WTC11 (cell line): Measurements from ENCODE around the gene TEX14. TPM values are rescaled to one million over a fixed set of nuclear protein-coding genes. Genes with fewer than 3 reads are reported as not detected.

Experiments used
- ATAC-seq: fragments of 200-7000 bp; cut with Tn5 transposase; 2 replicates; pipeline ENCODE4 v1.10.0; 2021; ENCODE audit warnings: mild to moderate bottlenecking, moderate library complexity
- CTCF ChIA-PET: fragments of 300-600 bp; sonication (Branson Sonifier 250); formaldehyde crosslinking; loops from one replicate; lab custom pipeline; 2021; ENCODE audit warnings: antibody characterized with exemption; lab: Charles Lee
- POLR2A ChIA-PET: fragments of 350-600 bp; sonication (Branson Sonifier 250); formaldehyde crosslinking; loops from one replicate; lab custom pipeline; 2021; ENCODE audit warnings: antibody characterized with exemption; lab: Charles Lee
- DNase-seq: peaks from one replicate; pipeline ENCODE4 v3.0.0; 2021; ENCODE audit warnings: low spot score
- H3K27ac Mint-ChIP-seq: 2 replicates; pipeline ENCODE4 v1.8.0; 2021; ENCODE audit warnings: mixed read lengths
- H3K27me3 Mint-ChIP-seq: 2 replicates; pipeline ENCODE4 v1.8.0; 2021; ENCODE audit warnings: low read depth, mild to moderate bottlenecking, moderate library complexity, mixed read lengths
- H3K36me3 Mint-ChIP-seq: 2 replicates; pipeline ENCODE4 v1.8.0; 2021; ENCODE audit warnings: mixed read lengths
- H3K4me1 Mint-ChIP-seq: 2 replicates; pipeline ENCODE4 v1.8.0; 2022; ENCODE audit warnings: mixed read lengths
- H3K4me3 Mint-ChIP-seq: 2 replicates; pipeline ENCODE4 v1.8.0; 2021; ENCODE audit warnings: mild to moderate bottlenecking, moderate library complexity, mixed read lengths
- H3K9me3 Mint-ChIP-seq: 2 replicates; pipeline ENCODE4 v1.8.0; 2021; ENCODE audit warnings: mixed read lengths
- ATF1 ChIP-seq: sonication (generic); formaldehyde crosslinking; IDR thresholded peaks from 2 replicates; pipeline ENCODE4 v1.8.1; 2023; ENCODE audit warnings: mild to moderate bottlenecking, moderate library complexity, missing genetic modification reagents
- CBFB ChIP-seq: sonication (generic); formaldehyde crosslinking; IDR thresholded peaks from 2 replicates; pipeline ENCODE4 v1.8.1; 2022; ENCODE audit warnings: mild to moderate bottlenecking, low read depth, missing genetic modification reagents
- CREM ChIP-seq: sonication (generic); formaldehyde crosslinking; IDR thresholded peaks from 2 replicates; pipeline ENCODE4 v1.8.1; 2022; ENCODE audit warnings: mild to moderate bottlenecking, missing genetic modification reagents, moderate library complexity
- E2F1 ChIP-seq: sonication (generic); formaldehyde crosslinking; IDR thresholded peaks from 2 replicates; pipeline ENCODE4 v1.8.0; 2022; ENCODE audit warnings: mild to moderate bottlenecking, missing genetic modification reagents
- EMX1 ChIP-seq: fragments of 250-450 bp; sonication (Bioruptor Pico); IDR thresholded peaks from 2 replicates; pipeline ENCODE4 v1.8.0; 2021; ENCODE audit warnings: mild to moderate bottlenecking
- FOXJ3 ChIP-seq: sonication (generic); formaldehyde crosslinking; IDR thresholded peaks from 2 replicates; pipeline ENCODE4 v1.9.0; 2021; ENCODE audit warnings: missing genetic modification reagents, mild to moderate bottlenecking, borderline replicate concordance
- FOXP4 ChIP-seq: sonication (generic); formaldehyde crosslinking; IDR thresholded peaks from 2 replicates; pipeline ENCODE4 v1.8.0; 2022; ENCODE audit warnings: mild to moderate bottlenecking, missing genetic modification reagents
- NFYB ChIP-seq: sonication (generic); formaldehyde crosslinking; conservative IDR thresholded peaks from 2 replicates; pipeline ENCODE4 v1.8.0; 2022; ENCODE audit warnings: low read depth, missing genetic modification reagents
- ZNF219 ChIP-seq: sonication (generic); formaldehyde crosslinking; IDR thresholded peaks from 2 replicates; pipeline ENCODE4 v1.8.0; 2023; ENCODE audit warnings: missing genetic modification reagents, mild to moderate bottlenecking, borderline replicate concordance
- ZNF281 ChIP-seq: sonication (generic); formaldehyde crosslinking; IDR thresholded peaks from 2 replicates; pipeline ENCODE4 v1.8.0; 2023; ENCODE audit warnings: mild to moderate bottlenecking, missing genetic modification reagents
- ZNF423 ChIP-seq: fragments of 250-450 bp; sonication (Bioruptor Pico); IDR thresholded peaks from 2 replicates; pipeline ENCODE4 v2.1.2; 2022; ENCODE audit warnings: mild to moderate bottlenecking, moderate library complexity
- total RNA-seq: library from RNA; stranded (reverse); gene quantifications from 3 replicates; pipeline ENCODE4 v1.2.3, GENCODE V29; 2021
- TF ChIP-seq, protein P1 (sequence below): sonication (generic); formaldehyde crosslinking; IDR thresholded peaks from 2 replicates; pipeline ENCODE4 v1.8.1; 2022; ENCODE audit warnings: mild to moderate bottlenecking, moderate library complexity, missing genetic modification reagents

The TEX14 gene
- total RNA-seq, 1 experiment from 2014 or later: 1.4 TPM

DNA sequence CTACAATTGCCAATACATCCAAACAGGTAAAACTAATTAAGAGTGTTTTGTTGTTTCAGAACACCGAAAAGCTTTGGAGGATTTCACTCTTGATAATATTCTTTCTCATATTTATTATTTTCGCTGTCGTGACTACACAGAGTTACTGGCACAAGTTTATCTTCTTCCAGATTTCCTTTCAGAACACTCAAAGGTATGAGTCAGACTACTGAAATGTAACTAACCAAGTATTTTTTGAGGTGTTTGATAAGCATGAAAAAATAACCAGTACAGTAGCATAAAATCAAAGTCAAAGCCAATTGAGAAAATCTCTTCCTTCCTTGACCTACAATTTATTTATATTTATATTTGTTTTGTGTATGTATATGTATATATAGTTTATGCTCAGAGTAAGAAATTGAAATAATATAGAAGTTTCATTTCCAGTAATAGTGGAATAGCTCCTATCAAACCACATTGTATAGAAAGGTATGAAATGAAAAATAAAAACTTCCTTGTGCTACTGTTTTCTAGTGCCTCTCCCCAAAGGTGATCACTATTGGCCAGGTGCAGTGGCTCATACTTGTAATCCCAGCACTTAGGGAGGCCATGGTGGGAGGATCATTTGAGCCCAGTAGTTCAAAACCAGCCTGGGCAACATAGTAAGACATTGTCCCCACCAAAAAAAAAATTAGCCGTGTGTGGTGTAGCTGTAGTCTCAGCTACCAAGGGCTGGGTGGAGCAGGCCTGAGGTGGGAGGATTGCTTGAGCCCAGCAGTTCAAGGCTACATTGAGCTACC lies 11.5 kb upstream of the TEX14 start (continued):
- no peak for TF ChIP-seq ZNF281

DNA sequence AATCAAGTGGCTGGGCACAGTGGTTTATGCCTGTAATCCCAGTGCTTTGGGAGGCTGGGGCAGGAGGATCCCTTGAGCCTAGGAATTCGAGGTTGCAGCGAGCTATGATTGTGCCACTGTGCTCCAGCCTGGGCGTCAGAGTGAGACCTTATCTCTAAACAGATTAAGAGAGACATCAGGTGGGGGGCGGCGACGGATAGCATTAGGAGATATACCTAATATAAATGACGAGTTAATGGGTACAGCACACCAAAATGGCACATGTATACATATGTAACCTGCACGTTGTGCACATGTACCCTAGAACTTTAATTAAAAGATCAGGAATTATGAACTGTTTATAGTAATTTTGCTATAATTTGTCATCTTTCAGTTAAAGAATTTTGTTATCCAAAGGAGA lies 10.9 kb upstream of the TEX14 start:
- H3K36me3 Mint-ChIP-seq: peaks cover 11% of the 10 kb centered on the region
- no peak overlapping the region for H3K4me3 Mint-ChIP-seq
- H3K27me3 Mint-ChIP-seq: no peaks in the 10 kb centered on the region
- no peaks in the 10 kb centered on the region for H3K4me1 Mint-ChIP-seq
- peaks cover 7% of the 10 kb centered on the region; the same call in 1 of the 2 replicates for H3K9me3 Mint-ChIP-seq
- DNase-seq (no peak), ATAC-seq (no peak)
- no peak overlapping the region for H3K27ac Mint-ChIP-seq
- POLR2A ChIA-PET: interaction anchor here (0.6 kb wide), 1 partner anchor 56 kb away, joined by 3 read pairs; no protein-coding TSS in a partner anchor
- TF ChIP-seq ZNF423 (CRISPR knock-in tag) (no peak), ATF1 (CRISPR knock-in tag) (no peak), ZNF219 (CRISPR knock-in tag) (no peak), FOXP4 (CRISPR knock-in tag) (no peak), NFYB (CRISPR knock-in tag) (no peak)
- CTCF ChIA-PET: no interaction called here

DNA sequence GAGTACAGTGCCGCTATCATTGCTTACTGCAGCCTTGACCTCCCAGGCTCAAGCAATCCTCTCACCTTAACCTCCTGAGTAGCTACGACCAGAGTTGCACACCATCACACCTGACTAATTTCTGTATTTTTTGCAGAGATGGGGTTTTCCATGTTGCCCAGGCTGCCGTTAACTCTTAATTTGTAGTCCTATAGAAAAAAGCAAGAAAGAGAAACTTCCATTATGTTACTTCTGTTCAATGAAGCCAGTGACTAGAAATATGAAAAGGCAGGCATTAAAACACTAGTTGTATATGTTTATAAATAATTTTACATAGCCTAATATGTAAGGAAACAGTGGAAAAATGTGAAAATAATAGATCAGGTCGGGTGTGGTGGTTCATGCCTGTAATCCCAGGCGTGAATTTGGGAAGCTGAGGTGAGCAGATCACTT lies 10.2 kb upstream of the TEX14 start:
- no peak for TF ChIP-seq EMX1
- ATAC-seq (no peak), DNase-seq (no peak)
- no peaks in the 10 kb centered on the region for H3K27me3 Mint-ChIP-seq
- no peak overlapping the region for H3K4me3 Mint-ChIP-seq
- POLR2A ChIA-PET: interaction anchor here (0.6 to 0.7 kb wide), 2 partner anchors 57 to 587 kb away, joined by 3 to 6 read pairs; no protein-coding TSS in a partner anchor
- peaks cover 11% of the 10 kb centered on the region for H3K36me3 Mint-ChIP-seq
- no peak overlapping the region for H3K27ac Mint-ChIP-seq
- CTCF ChIA-PET: interaction anchor here (0.6 kb wide), 1 partner anchor 9 kb away, joined by 3 read pairs; no protein-coding TSS in a partner anchor
- H3K4me1 Mint-ChIP-seq: no peaks in the 10 kb centered on the region
- H3K9me3 Mint-ChIP-seq: peaks cover 7% of the 10 kb centered on the region; the same call in 1 of the 2 replicates

DNA sequence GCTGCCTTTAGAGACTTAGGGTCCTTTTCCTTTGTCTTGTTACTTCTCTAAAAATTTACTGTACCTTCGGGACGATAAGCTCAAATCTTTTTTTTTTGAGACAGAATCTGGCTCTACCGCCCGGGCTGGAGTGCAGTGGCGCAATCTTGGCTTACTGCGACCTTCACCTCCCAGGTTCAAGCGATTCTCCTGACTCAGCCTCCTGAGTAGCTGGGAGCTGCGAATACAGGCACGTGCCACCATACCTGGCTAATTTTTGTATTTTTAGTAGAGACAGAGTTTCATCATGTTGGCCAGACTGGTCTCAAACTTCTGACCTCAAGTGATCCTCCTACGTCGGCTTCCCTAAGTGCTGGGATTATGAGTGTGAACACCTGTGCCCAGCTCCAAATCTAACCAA lies 7.9 kb upstream of the TEX14 start:
- no peak for ATAC-seq
- Mint-ChIP-seq H3K27ac (no peak overlapping the region), H3K4me1 (no peaks in the 10 kb centered on the region), H3K9me3 (peaks cover 7% of the 10 kb centered on the region; the same call in 1 of the 2 replicates), H3K27me3 (no peaks in the 10 kb centered on the region), H3K36me3 (peaks cover 15% of the 10 kb centered on the region), H3K4me3 (no peak overlapping the region)
- ChIA-PET CTCF (interaction anchor here (0.8 to 1.2 kb wide), 2 partner anchors 12 to 181 kb away, joined by 3 read pairs; no protein-coding TSS in a partner anchor), POLR2A (no interaction called here)
- TF ChIP-seq, protein P1, sequence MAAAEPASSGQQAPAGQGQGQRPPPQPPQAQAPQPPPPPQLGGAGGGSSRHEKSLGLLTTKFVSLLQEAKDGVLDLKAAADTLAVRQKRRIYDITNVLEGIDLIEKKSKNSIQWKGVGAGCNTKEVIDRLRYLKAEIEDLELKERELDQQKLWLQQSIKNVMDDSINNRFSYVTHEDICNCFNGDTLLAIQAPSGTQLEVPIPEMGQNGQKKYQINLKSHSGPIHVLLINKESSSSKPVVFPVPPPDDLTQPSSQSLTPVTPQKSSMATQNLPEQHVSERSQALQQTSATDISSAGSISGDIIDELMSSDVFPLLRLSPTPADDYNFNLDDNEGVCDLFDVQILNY: no peak
- TF ChIP-seq FOXJ3 (CRISPR knock-in tag) (no peak), CBFB (CRISPR knock-in tag) (no peak), E2F1 (CRISPR knock-in tag) (no peak), CREM (CRISPR knock-in tag) (no peak)
- DNase-seq: no peak
